ENCODE data around the gene ZNF776.

The ZNF776 gene

DNA sequence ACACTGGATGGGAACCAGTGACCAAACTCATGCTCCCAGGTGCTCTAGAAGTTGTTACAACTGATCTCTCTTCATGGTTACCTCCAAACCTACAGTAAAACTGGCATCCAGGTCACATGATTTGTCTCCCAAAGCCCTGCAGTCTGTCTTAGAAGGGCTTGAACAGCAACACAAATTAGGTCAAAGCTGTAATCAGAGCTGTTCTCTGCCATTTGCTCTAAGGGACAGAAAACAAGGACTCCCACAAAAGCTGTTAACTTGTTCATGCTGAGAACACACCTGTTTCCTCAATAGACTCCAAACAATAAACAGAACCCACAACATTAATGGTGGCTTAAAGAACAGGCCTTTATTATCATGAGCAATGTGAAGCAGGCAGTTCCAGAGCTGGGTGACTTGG lies 27.2 kb upstream of the ZNF776 start:
- no peak overlapping the region for H3K4me2 ChIP-seq (ENCODE audit: low read depth, low read length, poor library complexity, severe bottlenecking)
- no peak overlapping the region for H3K4me3 ChIP-seq (ENCODE audit: low read length, poor library complexity, severe bottlenecking)

DNA sequence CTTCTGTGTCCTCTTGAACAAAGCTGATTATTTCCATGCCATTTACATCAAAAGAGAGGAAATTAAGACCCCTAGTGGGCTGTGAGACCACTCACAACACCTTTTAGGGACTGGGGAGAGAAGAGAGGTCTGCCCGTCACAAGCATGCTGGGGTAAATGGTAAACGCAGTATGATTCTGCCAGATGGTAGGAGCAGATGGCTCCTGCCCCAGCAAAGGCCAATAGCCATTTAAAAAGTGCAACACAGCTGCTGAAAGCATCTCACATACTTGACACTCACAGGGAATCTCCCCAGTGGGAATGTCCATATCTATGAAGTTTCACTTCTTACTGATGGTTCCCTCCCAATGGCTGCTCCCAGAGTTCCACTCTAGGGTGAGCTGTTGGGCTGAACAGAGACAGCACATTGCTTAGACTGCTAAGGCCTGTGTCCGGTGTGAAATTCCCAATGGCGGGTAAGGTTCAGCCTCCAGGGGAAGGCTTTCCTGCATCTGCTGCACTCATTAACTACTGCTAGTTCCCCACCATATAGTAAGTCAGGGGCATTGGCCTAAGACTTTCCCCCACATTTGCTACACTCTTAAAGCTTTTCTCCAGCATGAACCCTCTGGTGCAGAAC lies 26.6 kb upstream of the ZNF776 start:
- H3K4me1 ChIP-seq (ENCODE audit: insufficient read depth, low read length, poor library complexity, severe bottlenecking) = peaks cover 8% of the 10 kb centered on the region
- peaks cover 33% of the 10 kb centered on the region; the same call in 1 of the 2 replicates for H3K36me3 ChIP-seq (ENCODE audit: insufficient read depth, low read length)
- H3K9me3 ChIP-seq (ENCODE audit: insufficient read depth, low read depth, low read length) = peaks cover 10% of the 10 kb centered on the region; the same call in 1 of the 2 replicates
- no peak overlapping the region for H3K9ac ChIP-seq (ENCODE audit: low read depth, low read length, poor library complexity, severe bottlenecking)
- H3K4me3 ChIP-seq (ENCODE audit: low read length, poor library complexity, severe bottlenecking) = no peak overlapping the region
- H3F3A ChIP-seq (ENCODE audit: low read depth) = no peaks in the 10 kb centered on the region
- H2AFZ ChIP-seq (ENCODE audit: low read length) = no peak overlapping the region
- no peaks in the 10 kb centered on the region for H3K9me2 ChIP-seq (replicated peaks; ENCODE audit: low read depth, low read length)
- no peaks in the 10 kb centered on the region for H3K27me3 ChIP-seq (ENCODE audit: insufficient read depth, low read length, poor library complexity, severe bottlenecking)
- no peak for TF ChIP-seq EZH2phosphoT487 (IDR thresholded peaks at IDR 0.05; ENCODE audit: borderline replicate concordance)
- TF ChIP-seq, protein P1, sequence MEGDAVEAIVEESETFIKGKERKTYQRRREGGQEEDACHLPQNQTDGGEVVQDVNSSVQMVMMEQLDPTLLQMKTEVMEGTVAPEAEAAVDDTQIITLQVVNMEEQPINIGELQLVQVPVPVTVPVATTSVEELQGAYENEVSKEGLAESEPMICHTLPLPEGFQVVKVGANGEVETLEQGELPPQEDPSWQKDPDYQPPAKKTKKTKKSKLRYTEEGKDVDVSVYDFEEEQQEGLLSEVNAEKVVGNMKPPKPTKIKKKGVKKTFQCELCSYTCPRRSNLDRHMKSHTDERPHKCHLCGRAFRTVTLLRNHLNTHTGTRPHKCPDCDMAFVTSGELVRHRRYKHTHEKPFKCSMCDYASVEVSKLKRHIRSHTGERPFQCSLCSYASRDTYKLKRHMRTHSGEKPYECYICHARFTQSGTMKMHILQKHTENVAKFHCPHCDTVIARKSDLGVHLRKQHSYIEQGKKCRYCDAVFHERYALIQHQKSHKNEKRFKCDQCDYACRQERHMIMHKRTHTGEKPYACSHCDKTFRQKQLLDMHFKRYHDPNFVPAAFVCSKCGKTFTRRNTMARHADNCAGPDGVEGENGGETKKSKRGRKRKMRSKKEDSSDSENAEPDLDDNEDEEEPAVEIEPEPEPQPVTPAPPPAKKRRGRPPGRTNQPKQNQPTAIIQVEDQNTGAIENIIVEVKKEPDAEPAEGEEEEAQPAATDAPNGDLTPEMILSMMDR (conservative IDR thresholded peaks at IDR 0.05; ENCODE audit: low read length) = no peak
- H3K79me2 ChIP-seq (ENCODE audit: insufficient read depth, low read length) = peaks cover 4% of the 10 kb centered on the region; the same call in 1 of the 2 replicates
- H3K4me2 ChIP-seq (ENCODE audit: low read depth, low read length, poor library complexity, severe bottlenecking) = no peak overlapping the region
- H4K20me1 ChIP-seq (ENCODE audit: insufficient read depth, low read length, poor library complexity, severe bottlenecking) = no peaks in the 10 kb centered on the region

More for the DNA sequence above, 27.2 kb upstream of the ZNF776 start:
- Histone ChIP-seq H3K79me2 (ENCODE audit: insufficient read depth, low read length) (peaks cover 4% of the 10 kb centered on the region; the same call in 1 of the 2 replicates), H3K9me2 (replicated peaks; ENCODE audit: low read depth, low read length) (no peaks in the 10 kb centered on the region), H3K36me3 (ENCODE audit: insufficient read depth, low read length) (peaks cover 33% of the 10 kb centered on the region; the same call in 1 of the 2 replicates), H2AFZ (ENCODE audit: low read length) (no peak overlapping the region), H4K20me1 (ENCODE audit: insufficient read depth, low read length, poor library complexity, severe bottlenecking) (no peaks in the 10 kb centered on the region), H3K27me3 (ENCODE audit: insufficient read depth, low read length, poor library complexity, severe bottlenecking) (no peaks in the 10 kb centered on the region), H3F3A (ENCODE audit: low read depth) (no peaks in the 10 kb centered on the region), H3K4me1 (ENCODE audit: insufficient read depth, low read length, poor library complexity, severe bottlenecking) (peaks cover 8% of the 10 kb centered on the region), H3K9me3 (ENCODE audit: insufficient read depth, low read depth, low read length) (peaks cover 10% of the 10 kb centered on the region; the same call in 1 of the 2 replicates), H3K9ac (ENCODE audit: low read depth, low read length, poor library complexity, severe bottlenecking) (no peak overlapping the region)
- TF ChIP-seq, protein P1 (conservative IDR thresholded peaks at IDR 0.05; ENCODE audit: low read length) = no peak
- no peak for TF ChIP-seq EZH2phosphoT487 (IDR thresholded peaks at IDR 0.05; ENCODE audit: borderline replicate concordance)

DNA sequence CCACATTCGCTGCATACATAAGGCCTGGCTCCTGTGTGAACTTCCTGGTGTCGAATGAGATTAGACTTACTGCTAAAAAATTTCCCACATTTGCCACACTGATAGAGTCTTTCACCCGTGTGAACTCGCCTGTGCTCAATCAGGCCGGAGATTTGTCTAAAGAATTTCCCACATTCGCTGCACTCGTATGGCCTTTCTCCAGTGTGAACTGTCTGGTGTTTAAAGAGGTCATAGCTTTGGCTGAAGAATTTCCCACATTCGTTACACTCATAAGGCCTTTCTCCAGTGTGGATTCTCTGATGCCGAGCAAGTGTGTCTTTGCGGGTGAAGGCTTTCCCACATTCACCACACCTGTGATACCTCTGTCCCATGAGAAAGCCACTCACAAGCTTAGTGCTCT lies 25.7 kb upstream of the ZNF776 start:
- H3K4me1 ChIP-seq (ENCODE audit: insufficient read depth, low read length, poor library complexity, severe bottlenecking) = peaks cover 8% of the 10 kb centered on the region

More for the DNA sequence above, 25.7 kb upstream of the ZNF776 start:
- H3K9me3 ChIP-seq (ENCODE audit: insufficient read depth, low read depth, low read length) = peaks cover 10% of the 10 kb centered on the region; the same call in 1 of the 2 replicates
- H3K36me3 ChIP-seq (ENCODE audit: insufficient read depth, low read length) = peaks cover 33% of the 10 kb centered on the region; the same call in 1 of the 2 replicates
- no peak overlapping the region for H3K4me3 ChIP-seq (ENCODE audit: low read length, poor library complexity, severe bottlenecking)
- no peak overlapping the region for H3K9ac ChIP-seq (ENCODE audit: low read depth, low read length, poor library complexity, severe bottlenecking)
- TF ChIP-seq, protein P1 (conservative IDR thresholded peaks at IDR 0.05; ENCODE audit: low read length) = no peak
- no peak for TF ChIP-seq EZH2phosphoT487 (IDR thresholded peaks at IDR 0.05; ENCODE audit: borderline replicate concordance)
- no peak overlapping the region for H3K4me2 ChIP-seq (ENCODE audit: low read depth, low read length, poor library complexity, severe bottlenecking)
- H4K20me1 ChIP-seq (ENCODE audit: insufficient read depth, low read length, poor library complexity, severe bottlenecking) = no peaks in the 10 kb centered on the region
- H2AFZ ChIP-seq (ENCODE audit: low read length) = no peak overlapping the region
- no peaks in the 10 kb centered on the region for H3K27me3 ChIP-seq (ENCODE audit: insufficient read depth, low read length, poor library complexity, severe bottlenecking)
- peaks cover 4% of the 10 kb centered on the region; the same call in 1 of the 2 replicates for H3K79me2 ChIP-seq (ENCODE audit: insufficient read depth, low read length)
- no peaks in the 10 kb centered on the region for H3F3A ChIP-seq (ENCODE audit: low read depth)
- no peaks in the 10 kb centered on the region for H3K9me2 ChIP-seq (replicated peaks; ENCODE audit: low read depth, low read length)
